Gastroesophageal sphincter (tissue), 4 donors: ENCODE data around the gene TMEM150A. TPM values are rescaled to one million over a fixed set of nuclear protein-coding genes. Genes with fewer than 3 reads are reported as not detected.
"Not testable (repeated sequence)": the region's sequence is repeated elsewhere in the genome, so short reads cannot be mapped to it uniquely, and the experiment has no call there.

ENCODE experiments used
- ATAC-seq: fragments of 150-250 bp; one replicate; pipeline ENCODE4 v1.9.1; 2016; ENCODE audit warnings: mild to moderate bottlenecking, moderate library complexity
- H3K27ac ChIP-seq, 4 donors: fragments of 200-600 bp; sonication (generic) in 3 of 4; 1 replicate in 3 of 4; 2 replicates in 1 of 4; pipeline ENCODE4 v1.5.1; 2016 to 2019
- H3K27me3 ChIP-seq: fragments of 200-600 bp; sonication (generic); one replicate; pipeline ENCODE4 v1.5.1; 2019
- H3K36me3 ChIP-seq, 2 donors: fragments of 200-600 bp; sonication (generic); one replicate each; pipeline ENCODE4 v1.5.1; 2019; ENCODE audit warnings: control low read depth in 1 of 2
- H3K4me1 ChIP-seq, 3 donors: fragments of 200-600 bp; sonication (generic); 1 replicate in 2 of 3; 2 replicates in 1 of 3; pipeline ENCODE4 v1.5.1; 2016 to 2019; ENCODE audit warnings: control low read depth in 2 of 3
- H3K4me3 ChIP-seq, 2 donors: fragments of 200-600 bp; sonication (generic); one replicate each; pipeline ENCODE4 v1.5.1; 2019; ENCODE audit warnings: mild to moderate bottlenecking in 1 of 2, moderate library complexity in 1 of 2
- H3K9me3 ChIP-seq, 3 donors: fragments of 200-600 bp; sonication (generic); one replicate each; pipeline ENCODE4 v1.5.1; 2017 to 2019; ENCODE audit warnings: control low read depth in 2 of 3
- CTCF ChIP-seq, 4 experiments: fragments of 200-600 bp in 2 of 4; fragments of 450-650 bp in 2 of 4; sonication (generic) in 1 of 4; IDR thresholded peaks; one replicate each; pipeline ENCODE4 v1.5.1; 2017 to 2019; ENCODE audit warnings: antibody characterized with exemption in 4 of 4, mild to moderate bottlenecking in 2 of 4, moderate library complexity in 2 of 4
- EP300 ChIP-seq: sonication (generic); formaldehyde crosslinking; IDR thresholded peaks from one replicate; pipeline ENCODE4 v1.6.1; 2017; ENCODE audit warnings: antibody characterized with exemption, mild to moderate bottlenecking
- POLR2A ChIP-seq, 2 donors: fragments of 450-650 bp; IDR thresholded peaks; one replicate each; pipeline ENCODE4 v1.6.1; 2017; ENCODE audit warnings: antibody characterized with exemption in 2 of 2, mild to moderate bottlenecking in 2 of 2, moderate library complexity in 1 of 2
- POLR2AphosphoS5 ChIP-seq: sonication (generic); formaldehyde crosslinking; IDR thresholded peaks from one replicate; pipeline ENCODE4 v1.6.1; 2017; ENCODE audit warnings: antibody characterized with exemption
- WGBS, 2 donors: methylation state at CpG; one replicate each; pipeline ENCODE4 v1.1.5; 2018; ENCODE audit warnings: low coverage in 1 of 2; 5-methylcytosine and 5-hydroxymethylcytosine counted together
- total RNA-seq, 4 donors: library from RNA; depleted of rRNA; stranded (reverse); fragments of >200 nt; gene quantifications; one replicate each; pipeline ENCODE4 v1.1.0, GENCODE V29; 2016

Gene TMEM150A
- total RNA-seq, 4 donors from 2014 or later: 17.6 to 26.9 (median 19.9) TPM

- no peak for TF ChIP-seq EP300
- peak; percentile 67 for TF ChIP-seq POLR2AphosphoS5
- TF ChIP-seq POLR2A (IDR thresholded peaks at IDR 0.05): peak; percentile 73 to 80
- TF ChIP-seq CTCF (IDR thresholded peaks at IDR 0.05): peak in 1 of 4 experiments; percentile 11
- peaks cover 0 to 83% (median 27%) of the 10 kb centered on the region in 3 donors for H3K4me1 ChIP-seq
Observed at GRCh38 chr2:85595301-85596025, 7.0 kb downstream of the TMEM150A start, which contains the start of gene RNF181. Gene RNF181, plus strand, starts transcription at chr2:85595745. Its CDS starts 19 bp downstream, at chr2:85595764.

GRCh38 chr2:85594715-85595300, 7.7 kb downstream of the TMEM150A start:
- Histone ChIP-seq H3K27ac (peak overlapping the region; percentile 54 to 97 (median 94)), H3K4me1 (peaks cover 0 to 83% (median 29%) of the 10 kb centered on the region in 3 donors), H3K27me3 (no peaks in the 10 kb centered on the region), H3K4me3 (peak overlapping the region; percentile 72 to 86), H3K9me3 (no peaks in the 10 kb centered on the region), H3K36me3 (peaks cover 0 to 40% of the 10 kb centered on the region in 2 donors)
- WGBS, 2 donors: 3 to 34% methylated on average over 7 to 8 of the region's 13 CpGs
- TF ChIP-seq EP300 (no peak), POLR2AphosphoS5 (no peak), POLR2A (IDR thresholded peaks at IDR 0.05) (no peak), CTCF (IDR thresholded peaks at IDR 0.05) (no peak)
- no peak for ATAC-seq

More at GRCh38 chr2:85595301-85596025, 7.0 kb downstream of the TMEM150A start, which contains the start of gene RNF181:
- peak; percentile 98 for ATAC-seq
- no peaks in the 10 kb centered on the region for H3K27me3 ChIP-seq
- WGBS, 2 donors: 0% methylated on average over 3 to 24 of the region's 47 CpGs
- peaks cover 0 to 47% of the 10 kb centered on the region in 2 donors for H3K36me3 ChIP-seq
- H3K9me3 ChIP-seq: no peaks in the 10 kb centered on the region
- H3K27ac ChIP-seq: peak within 1 kb of the TSS; percentile 71 to 97 (median 94)
- peak within 1 kb of the TSS; percentile 72 to 86 for H3K4me3 ChIP-seq

- WGBS, 2 donors: 50% methylated on average over 2 of the region's 3 CpGs; no CpG with 5 or more reads in 1 of the 2 donors
- Histone ChIP-seq H3K27ac (peak overlapping the region in 1 of 4 donors; percentile 11), H3K4me3 (no peak overlapping the region), H3K27me3 (no peaks in the 10 kb centered on the region), H3K36me3 (peaks cover 0 to 23% of the 10 kb centered on the region in 2 donors), H3K9me3 (no peaks in the 10 kb centered on the region), H3K4me1 (peaks cover 0 to 84% (median 42%) of the 10 kb centered on the region in 3 donors)
- no peak for TF ChIP-seq POLR2AphosphoS5
- TF ChIP-seq POLR2A (IDR thresholded peaks at IDR 0.05): no peak
- TF ChIP-seq EP300: no peak
- no peak for TF ChIP-seq CTCF (IDR thresholded peaks at IDR 0.05)
- no peak for ATAC-seq
Observed at GRCh38 chr2:85593023-85593422, 9.5 kb downstream of the TMEM150A start.

GRCh38 chr2:85592299-85592698, 10.2 kb downstream of the TMEM150A start:
- not testable (repeated sequence) for H3K4me3 ChIP-seq, H3K27me3 ChIP-seq, ATAC-seq, H3K9me3 ChIP-seq
- H3K27ac ChIP-seq: peak overlapping the region in 2 of 4 donors; percentile 63 to 74
- 85 to 100% methylated on average over 1 to 7 of the region's 9 CpGs for WGBS, 2 donors
- H3K4me1 ChIP-seq: peaks cover 0 to 86% (median 42%) of the 10 kb centered on the region in 3 donors
- H3K36me3 ChIP-seq: peaks cover 0 to 15% of the 10 kb centered on the region in 2 donors

GRCh38 chr2:85591563-85591962, 10.9 kb downstream of the TMEM150A start:
- Histone ChIP-seq H3K27ac (peak overlapping the region in 3 of 4 donors; percentile 63 to 74 (median 73)), H3K4me1 (peaks cover 0 to 86% (median 37%) of the 10 kb centered on the region in 3 donors), H3K27me3 (no peaks in the 10 kb centered on the region), H3K4me3 (no peak overlapping the region), H3K36me3 (peaks cover 0 to 8% of the 10 kb centered on the region in 2 donors), H3K9me3 (no peaks in the 10 kb centered on the region)
- TF ChIP-seq POLR2AphosphoS5 (no peak), POLR2A (IDR thresholded peaks at IDR 0.05) (no peak), EP300 (no peak), CTCF (IDR thresholded peaks at IDR 0.05) (no peak)
- ATAC-seq: no peak
- 75 to 81% methylated on average over 5 to 8 of the region's 12 CpGs for WGBS, 2 donors
